ENCODE results near the gene RAP1GAP2.

GRCh38 chr17:2939714-2940351 is 143.6 kb downstream of the RAP1GAP2 start:
- TF ChIP-seq CTCF (IDR thresholded peaks at IDR 0.05; ENCODE audit: low read depth, low read length, poor library complexity, severe bottlenecking) (no peak), EZH2phosphoT487 (IDR thresholded peaks at IDR 0.05; ENCODE audit: borderline replicate concordance, low read length) (no peak)

All from DOHH2 (cell line).